Astrocyte of the spinal cord (primary cell): ENCODE measurements around the gene AHDC1.

ENCODE experiments used
- DNase-seq: peaks from one replicate; pipeline ENCODE4 v3.0.0; 2011; ENCODE audit warnings: low read depth, low spot score
- H3K4me3 ChIP-seq: 2 replicates; pipeline ENCODE4 v1.5.1; 2011; ENCODE audit warnings: low read depth, mild to moderate bottlenecking, low read length, moderate library complexity
- in situ Hi-C: cut with HindIII; loops from 2 replicates; pipeline ENCODE4 v1.10.0; 2017; ENCODE audit warnings: low sequenced_read_pairs
- TF ChIP-seq, protein P1 (sequence below): IDR thresholded peaks from 2 replicates; pipeline ENCODE4 v1.5.1; 2012; ENCODE audit warnings: low read depth, mild to moderate bottlenecking, low read length, inconsistent platforms

Gene AHDC1

DNA sequence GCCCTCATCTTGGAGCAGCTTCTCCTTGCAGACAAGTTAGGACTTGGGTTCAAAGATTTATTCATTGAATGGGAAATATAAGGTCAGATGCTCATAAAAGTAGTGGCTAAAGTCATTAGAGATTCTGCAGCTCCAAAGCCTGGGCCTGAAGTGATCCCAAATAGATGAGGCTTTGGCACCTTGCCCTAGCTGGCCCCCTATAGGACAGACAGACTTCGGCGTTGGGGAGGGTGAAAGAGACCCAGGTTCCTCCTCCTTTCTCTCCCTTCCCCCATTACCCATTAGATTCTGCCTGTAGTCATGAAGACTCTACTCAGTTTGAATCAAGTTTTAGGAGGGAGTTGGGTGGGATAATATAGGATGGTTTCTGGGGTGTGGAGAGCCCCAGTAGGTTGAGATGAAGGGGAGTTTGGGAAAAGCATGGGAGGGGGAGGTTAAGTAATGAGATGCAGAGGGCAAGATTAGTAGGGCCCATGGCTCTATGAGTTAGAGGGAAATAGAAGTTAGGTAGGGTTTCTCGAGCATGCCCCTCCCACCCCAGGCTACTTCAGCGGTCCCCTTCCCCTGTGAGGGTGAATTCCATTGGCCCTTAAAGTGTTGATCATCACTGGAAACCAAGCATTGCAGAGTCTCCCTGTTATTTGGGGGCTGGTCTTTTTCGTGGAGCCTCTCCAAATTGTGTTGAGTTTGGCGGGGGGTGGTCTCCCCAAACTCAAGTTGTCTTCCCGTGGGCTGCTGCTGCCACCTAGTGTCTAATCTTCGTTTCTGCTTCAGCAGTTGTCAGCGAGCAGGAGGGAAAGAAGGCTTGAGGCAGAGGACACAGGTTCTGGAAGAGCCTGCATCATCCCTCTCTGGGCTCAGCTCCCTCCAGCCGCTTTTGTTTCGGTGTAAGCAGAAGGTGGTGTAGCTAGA, 2.1 kb upstream of the AHDC1 start:
- TF ChIP-seq, protein P1, sequence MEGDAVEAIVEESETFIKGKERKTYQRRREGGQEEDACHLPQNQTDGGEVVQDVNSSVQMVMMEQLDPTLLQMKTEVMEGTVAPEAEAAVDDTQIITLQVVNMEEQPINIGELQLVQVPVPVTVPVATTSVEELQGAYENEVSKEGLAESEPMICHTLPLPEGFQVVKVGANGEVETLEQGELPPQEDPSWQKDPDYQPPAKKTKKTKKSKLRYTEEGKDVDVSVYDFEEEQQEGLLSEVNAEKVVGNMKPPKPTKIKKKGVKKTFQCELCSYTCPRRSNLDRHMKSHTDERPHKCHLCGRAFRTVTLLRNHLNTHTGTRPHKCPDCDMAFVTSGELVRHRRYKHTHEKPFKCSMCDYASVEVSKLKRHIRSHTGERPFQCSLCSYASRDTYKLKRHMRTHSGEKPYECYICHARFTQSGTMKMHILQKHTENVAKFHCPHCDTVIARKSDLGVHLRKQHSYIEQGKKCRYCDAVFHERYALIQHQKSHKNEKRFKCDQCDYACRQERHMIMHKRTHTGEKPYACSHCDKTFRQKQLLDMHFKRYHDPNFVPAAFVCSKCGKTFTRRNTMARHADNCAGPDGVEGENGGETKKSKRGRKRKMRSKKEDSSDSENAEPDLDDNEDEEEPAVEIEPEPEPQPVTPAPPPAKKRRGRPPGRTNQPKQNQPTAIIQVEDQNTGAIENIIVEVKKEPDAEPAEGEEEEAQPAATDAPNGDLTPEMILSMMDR: peak; percentile 86
- H3K4me3 ChIP-seq: no peak overlapping the region
- peak; percentile 70 for DNase-seq
- in situ Hi-C loops: no loop called here

DNA sequence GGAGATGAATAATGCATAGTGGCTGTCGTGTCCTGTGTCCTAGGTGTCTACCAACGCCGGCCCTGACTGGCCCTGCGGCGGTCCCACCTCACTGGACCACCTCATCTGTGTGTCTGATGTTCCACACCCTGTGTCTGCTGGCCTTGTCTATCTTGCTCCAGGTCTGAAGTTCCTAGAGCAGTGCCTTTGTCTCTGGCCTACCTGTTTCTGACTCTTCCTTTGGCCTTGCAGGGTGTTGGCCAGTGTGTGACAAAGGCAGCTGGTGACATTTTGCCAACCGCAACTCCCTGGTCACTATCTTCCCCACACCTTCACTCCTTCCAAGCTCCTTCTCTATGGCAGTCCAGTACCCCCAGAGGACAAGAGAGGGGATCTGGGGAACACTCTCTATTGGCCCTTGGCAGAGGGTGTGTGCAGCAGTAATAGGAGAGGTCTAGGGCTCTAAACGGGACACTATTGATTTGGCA, 1.4 kb upstream of the AHDC1 start:
- H3K4me3 ChIP-seq: no peak overlapping the region
- TF ChIP-seq, protein P1: no peak
- in situ Hi-C loops: no loop called here
- no peak for DNase-seq

DNA sequence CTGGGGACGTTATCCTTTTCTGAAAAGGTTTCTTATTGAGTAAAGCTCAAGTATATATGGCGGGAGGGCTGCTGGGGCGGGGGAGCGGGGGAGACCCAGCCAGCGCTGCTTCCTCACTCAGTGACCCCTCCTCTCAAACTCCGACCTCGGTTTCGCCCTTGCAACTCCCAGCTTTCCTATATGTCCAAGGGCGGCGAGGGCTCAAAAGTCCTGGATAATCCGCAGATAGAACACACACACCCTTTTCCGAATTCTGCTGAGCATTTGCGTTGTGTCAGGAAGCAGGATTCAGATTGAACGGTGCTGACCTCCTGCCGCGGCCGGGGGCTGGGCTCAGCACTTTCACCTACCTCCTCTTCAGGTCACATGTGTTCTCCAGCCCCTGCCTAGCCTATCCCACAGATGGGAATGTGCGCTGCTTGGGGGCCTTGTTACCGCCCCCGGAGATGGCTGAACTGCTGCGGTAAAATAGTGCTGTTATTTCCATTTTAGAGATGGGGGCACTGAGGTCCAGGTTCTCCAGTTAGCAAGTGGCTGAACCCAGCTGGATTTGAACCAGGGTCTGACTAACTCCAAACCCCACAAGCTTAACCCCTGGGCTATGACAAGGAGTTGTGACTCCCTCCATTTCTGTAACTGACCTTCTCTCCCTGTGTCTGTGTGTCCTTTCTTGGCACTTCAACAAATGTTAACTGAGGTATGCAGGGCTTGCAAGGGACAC, 795 bp upstream of the AHDC1 start:
- peak overlapping the region; percentile 78 for H3K4me3 ChIP-seq
- DNase-seq: no peak
- in situ Hi-C loops: no loop called here
- TF ChIP-seq, protein P1: no peak

DNA sequence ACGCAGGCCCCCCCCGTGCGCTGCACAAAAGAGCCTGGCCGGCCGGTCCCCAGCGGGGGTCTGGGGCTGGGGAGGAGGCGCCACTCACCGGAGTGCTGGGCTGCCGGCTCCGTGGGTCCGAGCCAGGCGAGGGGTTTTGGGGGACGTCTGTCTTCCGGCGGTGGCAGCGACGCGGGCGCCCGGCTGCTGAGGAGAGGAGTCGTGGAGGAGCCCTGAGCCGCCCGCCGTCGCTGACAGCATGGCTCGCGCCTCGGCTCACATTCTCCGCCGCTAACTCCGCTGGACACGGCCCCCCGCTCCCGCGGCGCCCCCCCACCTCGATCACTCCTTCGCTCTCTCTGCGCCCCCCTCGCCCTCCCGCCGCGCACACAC, 649 bp downstream of the AHDC1 start:
- TF ChIP-seq, protein P1: no peak
- in situ Hi-C loops: no loop called here
- peak overlapping the region; percentile 78 for H3K4me3 ChIP-seq
- no peak for DNase-seq

DNA sequence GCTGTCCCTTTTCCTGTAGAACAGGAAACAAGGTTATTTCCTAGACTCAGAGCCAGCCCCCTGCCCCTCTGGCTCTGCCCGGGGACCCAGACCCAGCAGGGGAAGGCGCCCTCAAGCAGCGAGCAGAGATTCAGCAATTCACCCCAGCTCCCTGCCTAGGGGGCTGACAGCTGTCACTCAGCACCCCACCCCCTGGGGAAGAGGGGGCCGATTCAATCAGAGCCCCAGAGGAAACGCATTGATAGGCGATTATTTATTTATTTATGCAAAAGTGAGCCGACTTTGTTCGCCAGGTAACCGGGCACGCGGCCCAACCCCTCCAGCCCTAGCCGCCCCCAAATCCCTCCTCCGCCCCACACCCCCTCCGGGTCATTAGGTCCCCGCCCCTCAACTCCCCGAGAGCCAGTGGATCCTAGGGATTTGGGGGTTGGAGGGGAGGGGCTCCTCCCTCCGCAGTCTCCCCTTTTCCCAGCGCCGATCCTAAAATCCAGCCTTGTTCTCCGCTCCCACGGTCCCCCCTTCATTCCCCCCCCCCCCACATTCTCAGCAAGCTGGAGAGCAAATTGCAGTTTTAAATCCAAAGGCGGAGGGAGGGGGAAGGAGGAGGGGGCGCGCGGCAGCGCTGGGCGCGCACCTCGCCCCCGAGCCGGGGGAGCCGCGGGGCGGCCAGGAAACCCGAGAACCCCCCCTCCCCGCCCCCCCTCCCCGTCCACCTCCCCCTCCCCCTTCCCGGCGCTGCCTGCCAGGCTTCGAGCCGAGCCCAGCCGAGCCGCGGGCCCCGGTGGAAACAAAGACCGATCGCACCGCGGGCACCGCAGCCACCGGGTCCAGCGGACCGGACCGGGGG, 1.3 kb downstream of the AHDC1 start:
- TF ChIP-seq, protein P1: no peak
- DNase-seq: no peak
- H3K4me3 ChIP-seq: peak overlapping the region; percentile 78
- in situ Hi-C loops: no loop called here
